Osteocyte (in vitro differentiated cells): ENCODE results near the gene VPS37C. TPM values are rescaled to one million over a fixed set of nuclear protein-coding genes. Genes with fewer than 3 reads are reported as not detected.
A peak's percentile ranks its signal among the peaks of the same experiment; 100 is the strongest.

Experiments used
- DNase-seq: peaks from one replicate; pipeline ENCODE4 v3.0.0; 2021; ENCODE audit warnings: mixed read lengths; ENCODE audit not compliant: unreplicated experiment; ENCODE audit errors: extremely low spot score
- H3K27ac Mint-ChIP-seq: one replicate; pipeline ENCODE4 v1.8.0; 2021; ENCODE audit warnings: mild to moderate bottlenecking, mixed read lengths; ENCODE audit not compliant: unreplicated experiment
- H3K27me3 Mint-ChIP-seq: one replicate; pipeline ENCODE4 v1.8.0; 2021; ENCODE audit warnings: mixed read lengths; ENCODE audit not compliant: unreplicated experiment
- H3K36me3 Mint-ChIP-seq: one replicate; pipeline ENCODE4 v1.8.0; 2021; ENCODE audit warnings: mixed read lengths; ENCODE audit not compliant: unreplicated experiment
- H3K4me1 Mint-ChIP-seq: one replicate; pipeline ENCODE4 v1.8.0; 2021; ENCODE audit warnings: mixed read lengths; ENCODE audit not compliant: unreplicated experiment
- H3K4me3 Mint-ChIP-seq: one replicate; pipeline ENCODE4 v1.8.0; 2021; ENCODE audit warnings: mild to moderate bottlenecking, moderate library complexity, mixed read lengths; ENCODE audit not compliant: unreplicated experiment
- H3K9me3 Mint-ChIP-seq: one replicate; pipeline ENCODE4 v1.8.0; 2021; ENCODE audit warnings: mixed read lengths; ENCODE audit not compliant: unreplicated experiment
- CTCF ChIP-seq: fragments of 200-600 bp; sonication (generic); IDR thresholded peaks from 2 replicates; pipeline ENCODE4 v1.5.0; 2021; ENCODE audit warnings: antibody characterized with exemption, mild to moderate bottlenecking, moderate library complexity
- total RNA-seq: library from RNA; stranded (reverse); gene quantifications from 2 replicates; pipeline ENCODE4 v1.2.1, GENCODE V29; 2021

Gene VPS37C
- total RNA-seq, 1 donor from 2014 or later, result 21.2 TPM

- TF ChIP-seq CTCF, result no peak
- no peaks in the 10 kb centered on the region for H3K27me3 Mint-ChIP-seq
- H3K27ac Mint-ChIP-seq, result no peak overlapping the region
- DNase-seq, result no peak
- H3K36me3 Mint-ChIP-seq, result peaks cover 3% of the 10 kb centered on the region
- no peak overlapping the region for H3K4me3 Mint-ChIP-seq
- peaks cover 34% of the 10 kb centered on the region for H3K4me1 Mint-ChIP-seq
- no peaks in the 10 kb centered on the region for H3K9me3 Mint-ChIP-seq
Measured at GRCh38 chr11:61142424-61142823, 18.8 kb downstream of the VPS37C start.

GRCh38 chr11:61141601-61142028 lies 19.6 kb downstream of the VPS37C start:
- peaks cover 34% of the 10 kb centered on the region for H3K4me1 Mint-ChIP-seq
- no peaks in the 10 kb centered on the region for H3K9me3 Mint-ChIP-seq
- no peaks in the 10 kb centered on the region for H3K27me3 Mint-ChIP-seq
- H3K27ac Mint-ChIP-seq, result no peak overlapping the region
- TF ChIP-seq CTCF, result no peak
- no peak overlapping the region for H3K4me3 Mint-ChIP-seq
- DNase-seq, result no peak
- H3K36me3 Mint-ChIP-seq, result peaks cover 8% of the 10 kb centered on the region

GRCh38 chr11:61140416-61140815 lies 20.8 kb downstream of the VPS37C start:
- Mint-ChIP-seq H3K36me3 (peaks cover 12% of the 10 kb centered on the region), H3K27me3 (no peaks in the 10 kb centered on the region)

GRCh38 chr11:61139387-61139786 lies 21.8 kb downstream of the VPS37C start:
- H3K27me3 Mint-ChIP-seq, result no peaks in the 10 kb centered on the region
- no peak for TF ChIP-seq CTCF
- peak overlapping the region; percentile 58 for H3K27ac Mint-ChIP-seq

More at GRCh38 chr11:61140416-61140815, 20.8 kb downstream of the VPS37C start:
- peaks cover 34% of the 10 kb centered on the region for H3K4me1 Mint-ChIP-seq
- H3K27ac Mint-ChIP-seq, result no peak overlapping the region
- no peak for TF ChIP-seq CTCF
- H3K4me3 Mint-ChIP-seq, result no peak overlapping the region
- no peaks in the 10 kb centered on the region for H3K9me3 Mint-ChIP-seq
- no peak for DNase-seq

GRCh38 chr11:61138935-61139334 lies 22.3 kb downstream of the VPS37C start:
- peaks cover 34% of the 10 kb centered on the region for H3K4me1 Mint-ChIP-seq
- no peak for TF ChIP-seq CTCF
- H3K27ac Mint-ChIP-seq, result peak overlapping the region; percentile 58
- no peak for DNase-seq
- H3K36me3 Mint-ChIP-seq, result peaks cover 12% of the 10 kb centered on the region
- H3K27me3 Mint-ChIP-seq, result no peaks in the 10 kb centered on the region
- H3K4me3 Mint-ChIP-seq, result peak overlapping the region; percentile 37
- no peaks in the 10 kb centered on the region for H3K9me3 Mint-ChIP-seq

More at GRCh38 chr11:61139387-61139786, 21.8 kb downstream of the VPS37C start:
- H3K4me1 Mint-ChIP-seq, result peaks cover 34% of the 10 kb centered on the region
- peak overlapping the region; percentile 37 for H3K4me3 Mint-ChIP-seq
- peaks cover 12% of the 10 kb centered on the region for H3K36me3 Mint-ChIP-seq
- no peak for DNase-seq
- no peaks in the 10 kb centered on the region for H3K9me3 Mint-ChIP-seq
